K562 (cell line): ENCODE measurements around the gene OSBPL7. TPM values are rescaled to one million over a fixed set of nuclear protein-coding genes. Genes with fewer than 3 reads are reported as not detected.

Source experiments
- MIER1 ChIP-seq: fragments of 450-650 bp; IDR thresholded peaks from 2 replicates; pipeline ENCODE4 v1.6.1; 2016; ENCODE audit warnings: antibody characterized with exemption, mild to moderate bottlenecking, low read depth
- PHF21A ChIP-seq: fragments of 450-650 bp; IDR thresholded peaks from 2 replicates; pipeline ENCODE4 v1.6.1; 2017; ENCODE audit warnings: low read depth, borderline replicate concordance
- TCF3 ChIP-seq: sonication (generic); formaldehyde crosslinking; IDR thresholded peaks from 2 replicates; pipeline ENCODE4 v1.4.0; 2020; ENCODE audit warnings: mild to moderate bottlenecking, missing genetic modification reagents
- ZNF232 ChIP-seq: sonication (generic); formaldehyde crosslinking; IDR thresholded peaks from 2 replicates; pipeline ENCODE4 v1.8.0; 2022; ENCODE audit warnings: mild to moderate bottlenecking, missing genetic modification reagents
- ZNF592 ChIP-seq: fragments of 450-650 bp; IDR thresholded peaks from 2 replicates; pipeline ENCODE4 v1.6.1; 2017; ENCODE audit warnings: antibody characterized with exemption, mild to moderate bottlenecking
- polyA plus RNA-seq, 8 experiments: library from polyadenylated mRNA; depleted of rRNA in 4 of 8; stranded (reverse) in 5 of 8; unstranded in 3 of 8; fragments of >200 nt; fragmentation: Nextera tagmentation in 2 of 8; fragmentation: Illumina TruSeq in 1 of 8; extraction: Ambion mirVana in 2 of 8; extraction: Trizol in 1 of 8; gene quantifications; 2 replicates each; pipeline versions ENCODE4 v1.2.1 to v1.2.3, GENCODE V29; 2011 to 2014; ENCODE audit warnings: inconsistent platforms in 1 of 8, missing spikeins in 1 of 8
- total RNA-seq, 7 experiments: library from RNA; depleted of rRNA in 6 of 7; stranded (reverse); fragments of >200 nt in 6 of 7; fragmentation: Illumina TruSeq in 2 of 7; extraction: Trizol in 2 of 7; gene quantifications; 2 replicates each; pipeline versions ENCODE4 v1.2.1 to v1.2.3, GENCODE V29; 2011 to 2021; ENCODE audit warnings: low replicate concordance in 1 of 7

OSBPL7 gene
- total and polyA plus RNA-seq, 9 of the 15 experiments (the other 6 are each of a cell fraction or from before 2014, with no cell fraction given): 0.32 to 11.9 (median 5.8) TPM

- no peak; the same call in 1 of the 2 replicates for TF ChIP-seq ZNF592
- TF ChIP-seq ZNF232 (CRISPR knock-in tag): no peak
- TF ChIP-seq MIER1: no peak
- TF ChIP-seq PHF21A: no peak
- TF ChIP-seq TCF3 (CRISPR knock-in tag): 0 out of 2 replicates have a peak, but pooled peaks have one; percentile 8
Observed at GRCh38 chr17:47852113-47852949, 30.7 kb upstream of the OSBPL7 start (continued).
